Stimulated activated CD4-positive, alpha-beta T cell treated with anti-CD3 and anti-CD28 coated beads, TNF-alpha, amount 100 ng/mL, for 4 hours (primary cell): ENCODE results near the gene IFNGR1.

ENCODE experiments used
- DNase-seq, 3 experiments: peaks; one replicate each; pipeline ENCODE4 v3.0.0-alpha.2; 2020; ENCODE audit warnings: low read depth in 3 of 3

IFNGR1 gene

GRCh38 chr6:137155830-137156229 lies 63.4 kb downstream of the IFNGR1 start:
- no peak for DNase-seq

- DNase-seq: no peak
These were observed 69.1 kb downstream of the IFNGR1 start for GRCh38 chr6:137150072-137150471.

GRCh38 chr6:137149035-137149393 lies 70.2 kb downstream of the IFNGR1 start:
- no peak for DNase-seq

GRCh38 chr6:137148306-137149034 lies 70.7 kb downstream of the IFNGR1 start:
- no peak for DNase-seq
